Measurements from ENCODE around the gene BTN1A1.

Gene BTN1A1

GRCh38 chr6:26493258-26493657 lies 6.8 kb upstream of the BTN1A1 start:
- Histone ChIP-seq H3K27me3 (ENCODE audit: low read length) (no peaks in the 10 kb centered on the region; the same call in 1 of the 2 replicates), H3K4me2 (ENCODE audit: low read depth, low read length, poor library complexity, severe bottlenecking) (no peak overlapping the region), H3K9me2 (replicated peaks; ENCODE audit: insufficient read depth, low read length) (no peaks in the 10 kb centered on the region), H3K79me2 (ENCODE audit: insufficient read depth, low read length) (no peaks in the 10 kb centered on the region), H3K27ac (ENCODE audit: low read depth, low read length) (no peak overlapping the region), H3K36me3 (ENCODE audit: low read length) (no peaks in the 10 kb centered on the region), H3K4me3 (ENCODE audit: insufficient read depth, low read length, poor library complexity, severe bottlenecking) (no peak overlapping the region), H4K20me1 (ENCODE audit: low read depth, low read length) (no peaks in the 10 kb centered on the region), H2AFZ (ENCODE audit: low read depth, low read length, severe bottlenecking) (no peak overlapping the region), H3F3A (ENCODE audit: insufficient read depth) (no peaks in the 10 kb centered on the region), H3K9ac (ENCODE audit: low read length) (no peak overlapping the region), H3K9me3 (ENCODE audit: insufficient read depth, low read length) (no peaks in the 10 kb centered on the region)
- no peak for TF ChIP-seq CTCF (IDR thresholded peaks at IDR 0.05; ENCODE audit: insufficient read depth, low read length, poor library complexity, severe bottlenecking)
- TF ChIP-seq EZH2phosphoT487 (conservative IDR thresholded peaks at IDR 0.05; ENCODE audit: low read length) = no peak

GRCh38 chr6:26494117-26494516 lies 6.0 kb upstream of the BTN1A1 start:
- no peak for TF ChIP-seq EZH2phosphoT487 (conservative IDR thresholded peaks at IDR 0.05; ENCODE audit: low read length)
- no peak for TF ChIP-seq CTCF (IDR thresholded peaks at IDR 0.05; ENCODE audit: insufficient read depth, low read length, poor library complexity, severe bottlenecking)

GRCh38 chr6:26495281-26495680 lies 4.8 kb upstream of the BTN1A1 start:
- Histone ChIP-seq H3K4me3 (ENCODE audit: insufficient read depth, low read length, poor library complexity, severe bottlenecking) (no peak overlapping the region), H3K4me2 (ENCODE audit: low read depth, low read length, poor library complexity, severe bottlenecking) (no peak overlapping the region), H3K9ac (ENCODE audit: low read length) (no peak overlapping the region), H3K27me3 (ENCODE audit: low read length) (no peaks in the 10 kb centered on the region), H2AFZ (ENCODE audit: low read depth, low read length, severe bottlenecking) (no peak overlapping the region), H3K79me2 (ENCODE audit: insufficient read depth, low read length) (no peaks in the 10 kb centered on the region), H3K27ac (ENCODE audit: low read depth, low read length) (no peak overlapping the region), H3K36me3 (ENCODE audit: low read length) (no peaks in the 10 kb centered on the region), H3F3A (ENCODE audit: insufficient read depth) (no peaks in the 10 kb centered on the region), H3K9me3 (ENCODE audit: insufficient read depth, low read length) (no peaks in the 10 kb centered on the region), H3K9me2 (replicated peaks; ENCODE audit: insufficient read depth, low read length) (no peaks in the 10 kb centered on the region), H4K20me1 (ENCODE audit: low read depth, low read length) (no peaks in the 10 kb centered on the region)
- TF ChIP-seq EZH2phosphoT487 (conservative IDR thresholded peaks at IDR 0.05; ENCODE audit: low read length) (no peak), CTCF (IDR thresholded peaks at IDR 0.05; ENCODE audit: insufficient read depth, low read length, poor library complexity, severe bottlenecking) (no peak)

More at GRCh38 chr6:26494117-26494516, 6.0 kb upstream of the BTN1A1 start:
- no peaks in the 10 kb centered on the region for H3K9me3 ChIP-seq (ENCODE audit: insufficient read depth, low read length)
- H3K36me3 ChIP-seq (ENCODE audit: low read length) = no peaks in the 10 kb centered on the region
- no peak overlapping the region for H3K27ac ChIP-seq (ENCODE audit: low read depth, low read length)
- H3K9ac ChIP-seq (ENCODE audit: low read length) = no peak overlapping the region
- no peaks in the 10 kb centered on the region for H3F3A ChIP-seq (ENCODE audit: insufficient read depth)
- H2AFZ ChIP-seq (ENCODE audit: low read depth, low read length, severe bottlenecking) = no peak overlapping the region
- H3K4me2 ChIP-seq (ENCODE audit: low read depth, low read length, poor library complexity, severe bottlenecking) = no peak overlapping the region
- no peaks in the 10 kb centered on the region; the same call in 1 of the 2 replicates for H3K27me3 ChIP-seq (ENCODE audit: low read length)
- H3K79me2 ChIP-seq (ENCODE audit: insufficient read depth, low read length) = no peaks in the 10 kb centered on the region
- no peaks in the 10 kb centered on the region for H4K20me1 ChIP-seq (ENCODE audit: low read depth, low read length)
- no peak overlapping the region for H3K4me3 ChIP-seq (ENCODE audit: insufficient read depth, low read length, poor library complexity, severe bottlenecking)
- H3K9me2 ChIP-seq (replicated peaks; ENCODE audit: insufficient read depth, low read length) = no peaks in the 10 kb centered on the region
